CD14-positive monocyte (primary cell): ENCODE results near the gene CCDC88C. TPM values are rescaled to one million over a fixed set of nuclear protein-coding genes. Genes with fewer than 3 reads are reported as not detected.

Experiments
- DNase-seq, 3 donors: peaks; one replicate each; pipeline ENCODE4 v3.0.0-alpha.2; 2011 to 2022
- H2AFZ ChIP-seq: 2 replicates; pipeline ENCODE4 v1.6.0; 2012; ENCODE audit warnings: mild to moderate bottlenecking, low read depth, low read length, inconsistent platforms; ENCODE audit not compliant: insufficient read depth, poor library complexity, severe bottlenecking
- H3K27ac ChIP-seq, 2 donors: 1 replicate in 1 of 2; 2 replicates in 1 of 2; pipeline ENCODE4 v1.5.1; 2012 to 2013; ENCODE audit warnings: low read length in 2 of 2, control low read depth in 1 of 2, inconsistent platforms in 1 of 2, low read depth in 1 of 2, mild to moderate bottlenecking in 1 of 2
- H3K27me3 ChIP-seq, 2 donors: one replicate each; pipeline versions ENCODE4 v1.6.0 to v1.6.1; 2011 to 2013; ENCODE audit warnings: low read length in 2 of 2; ENCODE audit not compliant: control insufficient read depth in 2 of 2, insufficient read depth in 2 of 2
- H3K36me3 ChIP-seq, 2 donors: replicated peaks in 1 of 2; 1 replicate in 1 of 2; 2 replicates in 1 of 2; pipeline versions ENCODE4 v1.5.1 to v1.6.1; 2012 to 2013; ENCODE audit warnings: low read length in 2 of 2, control low read depth in 1 of 2, inconsistent platforms in 1 of 2, mild to moderate bottlenecking in 1 of 2; ENCODE audit not compliant: insufficient read depth in 2 of 2, control insufficient read depth in 1 of 2
- H3K4me1 ChIP-seq, 2 donors: 1 replicate in 1 of 2; 2 replicates in 1 of 2; pipeline versions ENCODE4 v1.5.1 to v1.6.1; 2012 to 2013; ENCODE audit warnings: low read length in 2 of 2, control low read depth in 1 of 2, inconsistent platforms in 1 of 2, mild to moderate bottlenecking in 1 of 2, moderate library complexity in 1 of 2; ENCODE audit not compliant: insufficient read depth in 2 of 2, control insufficient read depth in 1 of 2
- H3K4me2 ChIP-seq: replicated peaks from 2 replicates; pipeline ENCODE3; 2012; ENCODE audit warnings: low read length, moderate library complexity, mild to moderate bottlenecking; ENCODE audit not compliant: poor library complexity, severe bottlenecking; ENCODE audit errors: extremely low read depth
- H3K4me3 ChIP-seq, 3 experiments: fragments of 200-600 bp in 1 of 3; sonication (generic) in 1 of 3; replicated peaks in 1 of 3; 1 replicate in 2 of 3; 2 replicates in 1 of 3; pipeline ENCODE4 v1.5.1; 2011 to 2013; ENCODE audit warnings: low read length in 3 of 3, mild to moderate bottlenecking in 3 of 3, control low read depth in 2 of 3, low read depth in 2 of 3, inconsistent platforms in 1 of 3, moderate library complexity in 1 of 3
- H3K79me2 ChIP-seq: 2 replicates; pipeline ENCODE4 v1.6.0; 2012; ENCODE audit warnings: mild to moderate bottlenecking, control low read depth, inconsistent platforms, low read length, moderate library complexity; ENCODE audit not compliant: insufficient read depth
- H3K9ac ChIP-seq: 2 replicates; pipeline ENCODE4 v1.6.0; 2017; ENCODE audit warnings: low read length, mild to moderate bottlenecking; ENCODE audit not compliant: insufficient read depth, poor library complexity, severe bottlenecking
- H3K9me3 ChIP-seq, 2 donors: replicated peaks in 1 of 2; 1 replicate in 1 of 2; 2 replicates in 1 of 2; pipeline versions ENCODE4 v1.5.1 to v1.6.1; 2012 to 2013; ENCODE audit warnings: low read length in 2 of 2, control low read depth in 1 of 2; ENCODE audit not compliant: control insufficient read depth in 1 of 2, insufficient read depth in 1 of 2
- H4K20me1 ChIP-seq: 2 replicates; pipeline ENCODE4 v1.6.0; 2012; ENCODE audit warnings: mild to moderate bottlenecking, low read length, control low read depth, moderate library complexity; ENCODE audit not compliant: insufficient read depth
- H3K27ac Mint-ChIP-seq, 7 donors: one replicate each; pipeline ENCODE4 v1.8.0; 2020; ENCODE audit warnings: mild to moderate bottlenecking in 7 of 7, mixed read lengths in 7 of 7, moderate library complexity in 6 of 7, inconsistent platforms in 2 of 7
- H3K27me3 Mint-ChIP-seq, 3 donors: one replicate each; pipeline ENCODE4 v1.8.0; 2021 to 2022; ENCODE audit warnings: low read depth in 3 of 3, mild to moderate bottlenecking in 3 of 3, mixed read lengths in 3 of 3, moderate library complexity in 3 of 3, inconsistent platforms in 1 of 3
- H3K36me3 Mint-ChIP-seq, 2 donors: one replicate each; pipeline ENCODE4 v1.8.0; 2020; ENCODE audit warnings: mixed read lengths in 2 of 2, inconsistent platforms in 1 of 2, mild to moderate bottlenecking in 1 of 2
- H3K4me1 Mint-ChIP-seq: one replicate; pipeline ENCODE4 v1.8.0; 2020; ENCODE audit warnings: mild to moderate bottlenecking, mixed read lengths
- H3K4me3 Mint-ChIP-seq, 2 donors: one replicate each; pipeline ENCODE4 v1.8.0; 2020; ENCODE audit warnings: mild to moderate bottlenecking in 2 of 2, mixed read lengths in 2 of 2, moderate library complexity in 1 of 2
- H3K9me3 Mint-ChIP-seq, 7 donors: one replicate each; pipeline ENCODE4 v1.8.0; 2020 to 2022; ENCODE audit warnings: mixed read lengths in 7 of 7, mild to moderate bottlenecking in 6 of 7, moderate library complexity in 6 of 7, inconsistent platforms in 2 of 7
- WGBS: methylation state at CpG from one replicate; pipeline ENCODE4 v1.1.5; 2013; ENCODE audit warnings: missing lambda C conversion rate; ENCODE audit not compliant: insufficient coverage; 5-methylcytosine and 5-hydroxymethylcytosine counted together
- intact Hi-C, 2 donors: fragments of 100-400 bp; cut with micrococcal nuclease; formaldehyde crosslinking; loops; one replicate each; pipeline versions ENCODE4 v1.15.0 to v1.15.1; 2023
- polyA plus RNA-seq, 3 donors: library from polyadenylated mRNA; depleted of rRNA in 1 of 3; unstranded in 2 of 3; stranded (reverse) in 1 of 3; fragments of 300-500 nt in 2 of 3; fragments of >200 nt in 1 of 3; fragmentation: Illumina TruSeq in 2 of 3; gene quantifications; 1 replicate in 2 of 3; 2 replicates in 1 of 3; pipeline ENCODE4 v1.2.3, GENCODE V29; 2012 to 2021
- TF ChIP-seq, protein P1 (sequence below): fragments of 200-600 bp; IDR thresholded peaks from one replicate; pipeline ENCODE4 v1.8.0; 2022; ENCODE audit warnings: antibody characterized with exemption, mild to moderate bottlenecking

CCDC88C gene
- polyA plus RNA-seq, 3 donors: 11.6 to 69.7 (median 12.3) TPM

DNA sequence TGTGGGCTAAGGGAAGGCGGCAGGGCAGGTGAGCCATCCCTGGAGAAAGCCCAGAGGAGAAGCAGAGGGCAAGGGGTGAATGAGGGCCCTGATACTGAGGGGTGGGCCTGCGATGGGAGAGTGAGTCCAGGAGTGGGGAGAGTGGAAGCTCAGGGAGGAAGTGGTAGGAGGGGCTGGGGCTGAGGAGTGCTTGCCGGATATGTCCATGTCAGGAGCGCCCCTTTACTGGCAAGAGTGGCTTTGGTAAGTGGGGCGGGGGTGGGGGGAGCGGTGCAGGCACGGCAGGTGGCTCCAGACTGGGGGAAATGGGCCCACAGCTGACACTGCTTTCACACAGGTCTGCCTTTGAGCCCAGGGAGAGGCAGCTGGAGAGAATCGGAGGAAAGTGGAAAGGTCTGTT, 86.8 kb downstream of the CCDC88C start:
- H3K36me3 Mint-ChIP-seq: peaks cover 78 to 88% of the 10 kb centered on the region in 2 donors
- Histone ChIP-seq H3K36me3 (peaks cover 45 to 74% of the 10 kb centered on the region in 2 donors), H3K4me2 (peak overlapping the region; percentile 53), H3K9ac (peak overlapping the region; percentile 20), H2AFZ (no peak overlapping the region), H4K20me1 (peaks cover 66% of the 10 kb centered on the region), H3K4me3 (peak overlapping the region in 1 of 3 experiments; percentile 38), H3K27me3 (no peaks in the 10 kb centered on the region), H3K4me1 (peaks cover 40 to 42% of the 10 kb centered on the region in 2 donors), H3K9me3 (no peaks in the 10 kb centered on the region), H3K79me2 (peaks cover 66% of the 10 kb centered on the region), H3K27ac (peak overlapping the region in 1 of 2 donors; percentile 45)
- H3K9me3 Mint-ChIP-seq: no peaks in the 10 kb centered on the region
- H3K27ac Mint-ChIP-seq: peak overlapping the region in 6 of 7 donors; percentile 63 to 88 (median 86)
- intact Hi-C loops: no loop called here
- H3K4me1 Mint-ChIP-seq: peaks cover 51% of the 10 kb centered on the region
- H3K27me3 Mint-ChIP-seq: peaks cover 0 to 1% (median 0%) of the 10 kb centered on the region in 3 donors
- TF ChIP-seq, protein P1, sequence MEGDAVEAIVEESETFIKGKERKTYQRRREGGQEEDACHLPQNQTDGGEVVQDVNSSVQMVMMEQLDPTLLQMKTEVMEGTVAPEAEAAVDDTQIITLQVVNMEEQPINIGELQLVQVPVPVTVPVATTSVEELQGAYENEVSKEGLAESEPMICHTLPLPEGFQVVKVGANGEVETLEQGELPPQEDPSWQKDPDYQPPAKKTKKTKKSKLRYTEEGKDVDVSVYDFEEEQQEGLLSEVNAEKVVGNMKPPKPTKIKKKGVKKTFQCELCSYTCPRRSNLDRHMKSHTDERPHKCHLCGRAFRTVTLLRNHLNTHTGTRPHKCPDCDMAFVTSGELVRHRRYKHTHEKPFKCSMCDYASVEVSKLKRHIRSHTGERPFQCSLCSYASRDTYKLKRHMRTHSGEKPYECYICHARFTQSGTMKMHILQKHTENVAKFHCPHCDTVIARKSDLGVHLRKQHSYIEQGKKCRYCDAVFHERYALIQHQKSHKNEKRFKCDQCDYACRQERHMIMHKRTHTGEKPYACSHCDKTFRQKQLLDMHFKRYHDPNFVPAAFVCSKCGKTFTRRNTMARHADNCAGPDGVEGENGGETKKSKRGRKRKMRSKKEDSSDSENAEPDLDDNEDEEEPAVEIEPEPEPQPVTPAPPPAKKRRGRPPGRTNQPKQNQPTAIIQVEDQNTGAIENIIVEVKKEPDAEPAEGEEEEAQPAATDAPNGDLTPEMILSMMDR: no peak
- peak overlapping the region; percentile 20 to 80 for H3K4me3 Mint-ChIP-seq
- WGBS: 16% methylated on average over 7 of the region's 8 CpGs
- DNase-seq: peak in 2 of 3 donors; percentile 22 to 27

GRCh38 chr14:91330096-91330696, 87.4 kb downstream of the CCDC88C start:
- Histone ChIP-seq H3K4me3 (peak overlapping the region in 1 of 3 experiments; percentile 38), H3K79me2 (peaks cover 68% of the 10 kb centered on the region), H4K20me1 (peaks cover 61% of the 10 kb centered on the region), H3K4me1 (peaks cover 44 to 48% of the 10 kb centered on the region in 2 donors), H3K4me2 (peak overlapping the region; percentile 53), H3K27me3 (no peaks in the 10 kb centered on the region), H3K9ac (peak overlapping the region; percentile 20), H2AFZ (no peak overlapping the region), H3K27ac (peak overlapping the region in 1 of 2 donors; percentile 45), H3K36me3 (peaks cover 46 to 74% of the 10 kb centered on the region in 2 donors), H3K9me3 (no peaks in the 10 kb centered on the region)
- peaks cover 58% of the 10 kb centered on the region for H3K4me1 Mint-ChIP-seq
- H3K4me3 Mint-ChIP-seq: peak overlapping the region; percentile 35 to 80
- TF ChIP-seq, protein P1: no peak
- H3K27me3 Mint-ChIP-seq: peaks cover 0 to 1% (median 0%) of the 10 kb centered on the region in 3 donors
- intact Hi-C loops: no loop called here
- H3K9me3 Mint-ChIP-seq: no peaks in the 10 kb centered on the region
- H3K36me3 Mint-ChIP-seq: peaks cover 78 to 88% of the 10 kb centered on the region in 2 donors
- 26% methylated on average over 12 of the region's 14 CpGs for WGBS
- peak overlapping the region; percentile 63 to 90 (median 86) for H3K27ac Mint-ChIP-seq
- DNase-seq: no peak
